ENCODE measurements around the gene COL15A1.
"Not testable (repeated sequence)": the region's sequence is repeated elsewhere in the genome, so short reads cannot be mapped to it uniquely, and the experiment has no call there.

COL15A1 gene

GRCh38 chr9:98943682-98944056 is at the start of gene COL15A1:
Gene COL15A1 (plus strand): TSS chr9:98943907. CDS start chr9:98944062, 155 bp downstream.
- H3K27ac Mint-ChIP-seq = no peak within 1 kb of the TSS
- H3K27me3 Mint-ChIP-seq = peaks cover 34% of the 10 kb centered on the region
- peaks cover 14% of the 10 kb centered on the region for H3K4me1 Mint-ChIP-seq
- no peaks in the 10 kb centered on the region for H3K9me3 Mint-ChIP-seq
- no peaks in the 10 kb centered on the region for H3K36me3 Mint-ChIP-seq
- H3K4me3 Mint-ChIP-seq = peak within 1 kb of the TSS; percentile 47

DNA sequence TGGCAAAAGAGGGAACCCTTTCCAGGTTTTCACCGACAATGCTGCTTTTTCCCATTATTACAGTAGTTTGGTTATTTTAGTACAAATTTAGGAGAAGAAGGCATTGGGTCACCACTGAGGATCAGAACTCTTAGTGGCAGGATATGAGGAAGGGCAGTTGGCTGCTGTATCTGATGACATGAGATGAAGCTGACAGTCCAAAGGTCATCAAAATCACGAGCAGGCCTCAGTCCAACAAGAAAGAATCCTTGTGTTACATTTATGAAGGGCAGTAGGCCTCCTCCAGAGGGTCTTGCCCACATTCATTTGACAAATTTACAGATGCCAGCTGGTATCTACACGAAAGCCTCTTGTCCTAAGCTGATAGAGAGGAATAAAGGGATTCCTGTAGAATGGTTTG is 49.5 kb upstream of the COL15A1 start:
- no peaks in the 10 kb centered on the region for H3K4me1 Mint-ChIP-seq
- no peak overlapping the region for H3K27ac Mint-ChIP-seq
- H3K27me3 Mint-ChIP-seq = peaks cover 8% of the 10 kb centered on the region
- H3K36me3 Mint-ChIP-seq = no peaks in the 10 kb centered on the region
- H3K4me3 Mint-ChIP-seq = no peak overlapping the region
- no peaks in the 10 kb centered on the region for H3K9me3 Mint-ChIP-seq

GRCh38 chr9:98894761-98895160 is 48.9 kb upstream of the COL15A1 start:
- Mint-ChIP-seq H3K27ac (no peak overlapping the region), H3K4me3 (no peak overlapping the region), H3K36me3 (no peaks in the 10 kb centered on the region), H3K4me1 (peaks cover 4% of the 10 kb centered on the region), H3K9me3 (no peaks in the 10 kb centered on the region), H3K27me3 (peaks cover 8% of the 10 kb centered on the region)

- no peak overlapping the region for H3K27ac Mint-ChIP-seq
- peaks cover 6% of the 10 kb centered on the region for H3K27me3 Mint-ChIP-seq
- H3K4me3 Mint-ChIP-seq = no peak overlapping the region
- peaks cover 5% of the 10 kb centered on the region for H3K4me1 Mint-ChIP-seq
- H3K9me3 Mint-ChIP-seq = no peaks in the 10 kb centered on the region
- no peaks in the 10 kb centered on the region for H3K36me3 Mint-ChIP-seq
Observed at GRCh38 chr9:98896632-98897031, 47.1 kb upstream of the COL15A1 start.

- no peaks in the 10 kb centered on the region for H3K9me3 Mint-ChIP-seq
- no peak overlapping the region for H3K27ac Mint-ChIP-seq
- H3K27me3 Mint-ChIP-seq = peaks cover 6% of the 10 kb centered on the region
- H3K4me3 Mint-ChIP-seq = no peak overlapping the region
- peaks cover 5% of the 10 kb centered on the region for H3K4me1 Mint-ChIP-seq
- H3K36me3 Mint-ChIP-seq = no peaks in the 10 kb centered on the region
Observed at GRCh38 chr9:98897745-98898144, 46.0 kb upstream of the COL15A1 start.

DNA sequence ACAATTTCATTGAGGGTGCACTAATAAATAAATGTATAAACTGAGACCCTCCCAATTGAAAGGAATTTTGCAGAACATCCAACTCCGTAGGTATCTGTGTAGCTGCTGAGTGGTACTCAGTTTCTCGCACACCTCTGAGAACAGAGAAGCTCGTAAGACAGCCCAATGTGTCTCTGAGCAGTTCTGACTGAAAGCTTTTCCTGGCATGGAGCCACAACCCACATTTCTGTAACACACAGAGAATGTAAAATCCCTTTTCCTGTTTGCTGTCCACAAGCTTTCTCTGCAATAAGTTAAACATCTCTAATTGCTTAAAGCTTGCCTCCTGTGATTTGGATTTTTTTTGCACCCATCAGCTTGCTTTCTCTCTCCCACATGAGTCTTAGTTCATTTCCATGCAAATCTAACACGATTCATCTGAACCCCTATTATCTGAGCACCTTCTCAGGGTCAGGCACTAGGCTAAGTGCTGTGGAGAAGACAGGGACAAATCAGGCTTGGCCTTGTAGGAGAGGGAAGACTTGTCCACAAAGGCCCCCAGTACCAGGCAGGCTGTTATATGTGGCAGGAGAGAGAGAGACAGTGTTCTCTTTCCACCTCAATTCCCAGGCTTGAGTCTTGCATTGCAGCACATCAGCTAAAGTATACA is 44.2 kb upstream of the COL15A1 start:
- H3K9me3 Mint-ChIP-seq = no peaks in the 10 kb centered on the region
- peaks cover 5% of the 10 kb centered on the region for H3K4me1 Mint-ChIP-seq
- H3K36me3 Mint-ChIP-seq = no peaks in the 10 kb centered on the region
- H3K27me3 Mint-ChIP-seq = peaks cover 8% of the 10 kb centered on the region
- H3K27ac Mint-ChIP-seq = no peak overlapping the region
- no peak overlapping the region for H3K4me3 Mint-ChIP-seq

- Mint-ChIP-seq H3K9me3 (no peaks in the 10 kb centered on the region), H3K4me3 (no peak overlapping the region)
Observed at GRCh38 chr9:98900244-98900643, 43.5 kb upstream of the COL15A1 start.

DNA sequence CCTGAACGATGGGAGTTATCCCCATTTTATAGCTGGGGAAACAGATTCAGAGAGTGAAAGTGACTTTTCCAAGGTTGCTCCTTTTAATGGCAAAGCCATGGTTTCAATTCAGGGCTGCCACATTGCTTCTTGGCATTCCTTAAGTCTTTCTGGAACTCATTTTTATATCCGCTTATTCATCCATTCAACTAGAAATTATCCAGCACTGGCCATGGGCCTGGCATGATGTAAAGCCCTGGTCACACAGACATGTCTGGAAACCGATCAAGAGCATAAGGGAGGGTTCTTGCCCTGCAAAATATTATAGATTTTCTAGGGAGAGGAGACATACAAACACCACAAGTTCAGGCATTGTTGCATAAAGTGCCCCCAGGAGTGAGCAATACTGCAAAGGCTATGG is 43.0 kb upstream of the COL15A1 start:
- Mint-ChIP-seq H3K27ac (no peak overlapping the region), H3K4me3 (no peak overlapping the region), H3K36me3 (no peaks in the 10 kb centered on the region), H3K4me1 (peaks cover 5% of the 10 kb centered on the region), H3K9me3 (no peaks in the 10 kb centered on the region), H3K27me3 (peaks cover 8% of the 10 kb centered on the region)

More at GRCh38 chr9:98900244-98900643, 43.5 kb upstream of the COL15A1 start:
- Mint-ChIP-seq H3K36me3 (no peaks in the 10 kb centered on the region), H3K27me3 (peaks cover 8% of the 10 kb centered on the region), H3K27ac (no peak overlapping the region), H3K4me1 (peaks cover 5% of the 10 kb centered on the region)

DNA sequence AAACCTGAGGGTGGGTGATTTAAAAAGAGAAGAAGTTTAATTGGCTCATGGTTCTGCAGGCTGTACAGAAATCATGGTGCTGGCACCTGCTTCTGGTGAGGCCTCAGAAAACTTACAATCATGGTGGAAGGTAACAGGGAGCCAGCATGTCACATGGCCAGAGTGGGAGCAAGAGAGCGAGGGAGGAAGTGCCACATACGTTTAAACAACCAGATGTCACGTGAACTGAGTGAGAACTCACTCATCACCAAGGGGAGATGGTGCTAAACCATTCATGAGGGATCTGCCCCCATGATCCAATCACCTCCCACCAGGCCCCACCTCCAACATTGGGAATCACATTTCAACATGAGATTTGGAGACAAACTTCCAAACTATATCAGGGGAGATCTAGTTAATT is 41.9 kb upstream of the COL15A1 start:
- not testable (repeated sequence) for H3K4me3 Mint-ChIP-seq, H3K27ac Mint-ChIP-seq, H3K36me3 Mint-ChIP-seq, H3K9me3 Mint-ChIP-seq, H3K27me3 Mint-ChIP-seq, H3K4me1 Mint-ChIP-seq

DNA sequence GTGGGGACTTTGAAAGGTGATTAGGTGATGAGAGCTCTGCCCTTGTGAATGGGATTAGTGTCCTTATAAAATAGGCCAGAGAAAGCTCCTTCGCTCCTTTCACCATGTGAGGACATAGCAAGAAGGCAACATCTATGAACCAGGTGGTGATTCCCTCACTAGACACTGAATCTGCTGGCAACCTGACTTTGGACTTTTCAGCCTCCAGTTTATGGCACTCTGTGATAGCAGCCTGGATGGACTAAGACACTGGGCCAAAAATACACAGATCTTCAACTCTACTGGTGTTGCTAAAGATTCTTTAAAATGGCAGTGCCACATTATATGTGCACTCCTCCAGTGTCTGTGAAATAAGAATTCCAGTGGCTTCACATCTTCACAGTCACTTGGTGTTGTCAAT is 41.2 kb upstream of the COL15A1 start:
- Mint-ChIP-seq H3K27me3 (peaks cover 2% of the 10 kb centered on the region), H3K27ac (no peak overlapping the region), H3K9me3 (no peaks in the 10 kb centered on the region), H3K4me3 (no peak overlapping the region), H3K4me1 (peaks cover 5% of the 10 kb centered on the region), H3K36me3 (no peaks in the 10 kb centered on the region)

DNA sequence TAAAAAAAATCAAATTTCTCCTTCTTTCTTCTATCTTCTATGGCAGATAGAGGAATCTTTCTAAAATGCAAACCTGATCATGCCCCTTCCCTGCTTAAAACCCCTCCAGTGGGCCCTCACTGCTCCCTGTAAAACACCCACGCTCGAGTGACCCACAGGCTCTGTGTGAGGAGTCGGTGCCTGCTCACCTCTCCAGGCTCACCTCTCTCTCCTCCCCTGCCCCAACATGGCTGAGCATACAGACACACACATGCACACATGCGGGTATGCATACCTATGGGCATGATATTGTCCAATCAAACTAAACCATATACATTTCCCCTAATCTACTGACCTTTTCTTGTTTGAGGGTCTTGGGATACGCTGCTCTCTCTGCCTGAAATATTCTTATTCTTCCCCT is 40.8 kb upstream of the COL15A1 start:
- H3K27ac Mint-ChIP-seq = no peak overlapping the region
- no peak overlapping the region for H3K4me3 Mint-ChIP-seq
- H3K27me3 Mint-ChIP-seq = peaks cover 2% of the 10 kb centered on the region
- peaks cover 5% of the 10 kb centered on the region for H3K4me1 Mint-ChIP-seq
- H3K9me3 Mint-ChIP-seq = no peaks in the 10 kb centered on the region
- H3K36me3 Mint-ChIP-seq = no peaks in the 10 kb centered on the region

GRCh38 chr9:98903961-98904411 is 39.7 kb upstream of the COL15A1 start:
- Mint-ChIP-seq H3K27ac (no peak overlapping the region), H3K4me1 (peaks cover 5% of the 10 kb centered on the region), H3K27me3 (peaks cover 2% of the 10 kb centered on the region)

GRCh38 chr9:98905015-98905414 is 38.7 kb upstream of the COL15A1 start:
- Mint-ChIP-seq H3K4me1 (no peaks in the 10 kb centered on the region), H3K4me3 (no peak overlapping the region), H3K27me3 (peaks cover 2% of the 10 kb centered on the region), H3K9me3 (no peaks in the 10 kb centered on the region), H3K36me3 (no peaks in the 10 kb centered on the region), H3K27ac (no peak overlapping the region)

More at GRCh38 chr9:98903961-98904411, 39.7 kb upstream of the COL15A1 start:
- Mint-ChIP-seq H3K36me3 (no peaks in the 10 kb centered on the region), H3K4me3 (no peak overlapping the region), H3K9me3 (no peaks in the 10 kb centered on the region)

DNA sequence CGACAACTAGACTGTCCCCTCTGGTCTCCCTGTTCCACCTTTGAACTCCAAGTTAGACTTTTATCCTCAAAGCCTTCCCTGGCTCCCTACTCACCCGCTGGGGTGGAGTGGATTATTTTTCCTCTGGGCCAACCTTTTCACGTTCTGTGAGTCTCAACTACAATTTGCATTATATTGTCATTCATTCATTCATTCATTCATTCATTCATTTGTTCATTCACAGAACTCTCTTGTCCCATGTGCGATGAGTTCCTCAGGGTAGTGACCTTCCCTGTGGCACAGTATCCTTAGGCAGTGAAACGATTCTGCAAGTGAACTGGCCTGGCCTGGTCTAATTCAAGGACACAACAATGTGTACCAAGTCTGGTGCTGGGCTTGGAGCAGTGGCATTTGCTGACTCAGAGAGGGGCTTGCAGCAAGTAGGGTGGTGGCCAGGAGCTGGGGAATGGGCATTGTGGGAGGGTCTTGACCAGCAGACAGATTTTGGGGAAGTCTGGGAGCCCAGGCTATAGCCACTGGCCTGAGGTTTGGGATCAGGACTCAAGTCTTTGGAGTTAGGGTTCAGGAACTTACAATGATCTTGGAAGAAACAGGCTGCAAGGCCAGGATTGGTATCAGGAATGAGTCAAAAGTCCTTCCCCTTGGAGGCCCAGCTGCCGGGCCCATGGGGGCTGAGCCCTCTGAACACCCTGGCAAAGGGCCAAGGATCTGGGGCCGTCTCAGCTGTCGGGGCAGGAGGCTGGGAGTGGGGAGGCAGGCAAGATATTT is 37.2 kb upstream of the COL15A1 start:
- no peaks in the 10 kb centered on the region for H3K9me3 Mint-ChIP-seq
- H3K36me3 Mint-ChIP-seq = no peaks in the 10 kb centered on the region
- no peaks in the 10 kb centered on the region for H3K4me1 Mint-ChIP-seq
- no peak overlapping the region for H3K27ac Mint-ChIP-seq
- H3K4me3 Mint-ChIP-seq = no peak overlapping the region
- peaks cover 2% of the 10 kb centered on the region for H3K27me3 Mint-ChIP-seq

DNA sequence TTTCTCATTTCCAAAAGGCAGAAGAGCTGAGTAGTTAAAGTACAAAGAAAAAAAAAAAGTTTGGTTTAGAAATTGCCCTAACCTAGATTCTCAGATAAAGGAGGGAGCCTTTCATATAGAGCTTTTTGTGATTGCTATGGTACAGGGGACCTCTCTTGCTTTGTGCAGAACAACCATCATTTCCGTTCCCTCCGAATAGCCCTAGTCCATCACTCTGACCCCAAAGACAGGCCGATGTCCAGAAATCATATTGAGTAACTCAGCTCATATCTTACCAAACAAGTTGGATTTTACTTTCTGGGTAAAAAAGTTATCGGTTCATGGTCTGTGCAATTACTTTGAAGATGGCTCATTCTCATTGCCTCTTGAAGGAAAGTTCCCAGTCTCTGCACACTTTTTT is 36.7 kb upstream of the COL15A1 start:
- Mint-ChIP-seq H3K4me1 (no peaks in the 10 kb centered on the region), H3K9me3 (no peaks in the 10 kb centered on the region), H3K27ac (no peak overlapping the region), H3K4me3 (no peak overlapping the region), H3K27me3 (peaks cover 2% of the 10 kb centered on the region), H3K36me3 (no peaks in the 10 kb centered on the region)

GRCh38 chr9:98908897-98909634 is 34.6 kb upstream of the COL15A1 start:
- Mint-ChIP-seq H3K36me3 (no peaks in the 10 kb centered on the region), H3K27ac (peak overlapping the region; percentile 2), H3K4me1 (no peaks in the 10 kb centered on the region), H3K27me3 (no peaks in the 10 kb centered on the region), H3K4me3 (no peak overlapping the region), H3K9me3 (no peaks in the 10 kb centered on the region)

Data from activated naive CD4-positive, alpha-beta T cell treated with anti-CD3 and anti-CD28 coated beads, Interleukin-2, amount 50 U/mL, for 24 hours (primary cell).